DND-41 (cell line): Measurements from ENCODE around the gene IGSF23.

Source experiments
- EZH2 ChIP-seq: IDR thresholded peaks from 3 replicates; pipeline ENCODE4 v1.6.1; 2012; ENCODE audit warnings: borderline replicate concordance, low read depth, mild to moderate bottlenecking, moderate library complexity, low read length, inconsistent platforms; ENCODE audit not compliant: severe bottlenecking
- TF ChIP-seq, protein P1 (sequence below): IDR thresholded peaks from 2 replicates; pipeline ENCODE4 v1.5.1; 2012; ENCODE audit warnings: borderline replicate concordance, low read length, moderate library complexity, mild to moderate bottlenecking; ENCODE audit not compliant: poor library complexity, severe bottlenecking; ENCODE audit errors: extremely low read depth

DNA sequence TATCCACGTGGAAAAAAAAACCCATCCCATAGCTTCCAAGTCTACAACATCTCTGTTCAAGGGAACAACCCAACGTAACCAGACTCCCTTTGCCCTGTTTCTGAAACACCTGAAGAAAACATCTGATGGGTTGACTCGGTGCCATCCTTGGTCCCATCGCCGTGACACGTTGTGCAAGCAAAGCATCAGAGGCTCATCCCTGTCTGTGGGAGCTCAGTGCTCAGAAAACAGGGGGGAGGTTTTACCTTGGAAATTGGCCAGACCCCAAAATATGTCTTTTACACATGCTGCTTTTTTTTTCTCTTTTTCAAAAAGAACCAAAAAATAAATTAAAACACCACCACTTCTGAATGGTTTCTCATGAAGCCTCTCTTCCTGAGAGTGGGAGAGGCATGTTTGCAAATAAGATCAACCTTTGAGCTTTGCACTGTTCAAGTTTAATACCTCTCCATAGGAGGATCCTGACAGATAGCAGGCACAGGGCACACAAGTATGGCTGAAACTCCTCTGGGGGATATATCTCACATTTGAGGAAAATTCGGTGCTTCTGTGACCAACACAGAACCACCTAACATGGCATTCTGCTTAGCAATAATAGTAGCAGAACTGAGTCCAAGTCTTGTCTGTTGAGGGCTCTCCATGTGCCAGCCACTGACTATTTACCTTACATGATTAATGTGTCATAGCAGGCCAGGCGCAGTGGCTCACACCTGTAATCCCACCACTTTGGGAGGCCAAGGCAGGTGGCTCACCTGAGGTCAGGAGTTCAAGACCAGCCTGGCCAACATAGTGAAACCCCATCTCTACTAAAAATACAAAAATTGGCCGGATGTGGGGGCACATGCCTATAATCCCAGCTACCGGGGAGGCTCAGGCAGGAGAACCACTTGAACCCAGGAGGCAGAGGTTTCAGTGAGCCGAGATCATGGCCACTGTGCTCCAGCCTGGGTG, 23.4 kb downstream of the IGSF23 start:
- TF ChIP-seq, protein P1, sequence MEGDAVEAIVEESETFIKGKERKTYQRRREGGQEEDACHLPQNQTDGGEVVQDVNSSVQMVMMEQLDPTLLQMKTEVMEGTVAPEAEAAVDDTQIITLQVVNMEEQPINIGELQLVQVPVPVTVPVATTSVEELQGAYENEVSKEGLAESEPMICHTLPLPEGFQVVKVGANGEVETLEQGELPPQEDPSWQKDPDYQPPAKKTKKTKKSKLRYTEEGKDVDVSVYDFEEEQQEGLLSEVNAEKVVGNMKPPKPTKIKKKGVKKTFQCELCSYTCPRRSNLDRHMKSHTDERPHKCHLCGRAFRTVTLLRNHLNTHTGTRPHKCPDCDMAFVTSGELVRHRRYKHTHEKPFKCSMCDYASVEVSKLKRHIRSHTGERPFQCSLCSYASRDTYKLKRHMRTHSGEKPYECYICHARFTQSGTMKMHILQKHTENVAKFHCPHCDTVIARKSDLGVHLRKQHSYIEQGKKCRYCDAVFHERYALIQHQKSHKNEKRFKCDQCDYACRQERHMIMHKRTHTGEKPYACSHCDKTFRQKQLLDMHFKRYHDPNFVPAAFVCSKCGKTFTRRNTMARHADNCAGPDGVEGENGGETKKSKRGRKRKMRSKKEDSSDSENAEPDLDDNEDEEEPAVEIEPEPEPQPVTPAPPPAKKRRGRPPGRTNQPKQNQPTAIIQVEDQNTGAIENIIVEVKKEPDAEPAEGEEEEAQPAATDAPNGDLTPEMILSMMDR = no peak
- TF ChIP-seq EZH2 = no peak
